NK-92 (cell line): Measurements from ENCODE around the gene ZHX3.

ENCODE experiments used
- DNase-seq: peaks from one replicate; lab custom pipeline; 2025; ENCODE audit not compliant: unreplicated experiment; lab: John Stamatoyannopoulos, UW

The ZHX3 gene

GRCh38 chr20:41173791-41174341 is 143.7 kb downstream of the ZHX3 start:
- no peak for DNase-seq

DNA sequence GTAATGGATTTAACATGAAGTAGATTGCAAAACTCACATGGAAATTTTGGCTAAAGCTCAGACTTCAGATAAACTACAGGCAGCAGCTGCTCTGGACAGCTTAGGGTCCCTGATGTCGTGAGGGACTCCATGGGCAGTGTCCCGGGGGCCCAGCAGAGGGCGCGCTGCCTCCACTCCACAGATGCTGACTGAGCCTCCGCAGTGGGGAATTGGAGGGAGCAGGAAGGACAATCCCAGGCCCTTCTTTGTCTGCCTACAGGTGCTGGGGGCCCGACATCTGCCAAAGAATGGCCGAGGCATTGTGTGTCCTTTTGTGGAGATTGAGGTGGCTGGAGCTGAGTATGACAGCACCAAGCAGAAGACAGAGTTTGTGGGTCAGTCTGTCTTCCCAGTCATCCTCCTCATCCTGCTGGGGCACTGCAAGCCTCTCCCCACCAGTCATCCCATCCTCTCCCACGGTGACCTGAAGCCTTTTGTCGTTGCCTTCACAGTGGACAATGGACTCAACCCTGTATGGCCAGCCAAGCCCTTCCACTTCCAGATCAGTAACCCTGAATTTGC is 144.3 kb downstream of the ZHX3 start:
- no peak for DNase-seq

- DNase-seq, result no peak
These were observed 145.0 kb downstream of the ZHX3 start for GRCh38 chr20:41172296-41173140.

GRCh38 chr20:41171736-41172295 is 145.7 kb downstream of the ZHX3 start:
- DNase-seq, result no peak

- no peak for DNase-seq
These were observed 147.0 kb downstream of the ZHX3 start for GRCh38 chr20:41170386-41171105.

DNA sequence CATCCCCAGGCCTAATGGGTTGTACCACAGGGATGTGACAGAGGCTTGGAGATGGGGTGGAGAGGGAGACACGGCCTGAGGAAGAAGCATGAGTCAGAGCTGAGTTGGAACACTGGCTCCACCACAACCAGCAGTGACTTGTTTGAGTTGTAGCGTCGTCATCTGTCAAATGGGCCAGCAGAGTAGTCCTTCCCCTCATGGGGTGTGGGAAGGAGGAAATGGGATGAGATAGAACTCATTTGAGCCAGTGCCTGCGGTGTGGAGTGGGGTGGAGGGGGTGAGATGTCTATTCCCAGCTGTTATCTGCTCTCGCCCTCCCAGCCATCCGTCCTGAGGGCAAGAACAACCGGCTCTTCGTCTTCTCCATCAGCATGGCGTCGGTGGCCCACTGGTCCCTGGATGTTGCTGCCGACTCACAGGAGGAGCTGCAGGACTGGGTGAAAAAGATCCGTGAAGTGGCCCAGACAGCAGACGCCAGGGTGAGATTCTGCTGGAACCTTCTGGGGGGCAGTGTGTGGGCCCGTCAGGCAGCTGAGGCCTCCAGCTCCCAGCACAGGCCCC is 147.7 kb downstream of the ZHX3 start:
- no peak for DNase-seq

- DNase-seq, result no peak
These were observed 148.3 kb downstream of the ZHX3 start for GRCh38 chr20:41169162-41169690.

- DNase-seq, result no peak
These were observed 149.0 kb downstream of the ZHX3 start for GRCh38 chr20:41168281-41169161.

DNA sequence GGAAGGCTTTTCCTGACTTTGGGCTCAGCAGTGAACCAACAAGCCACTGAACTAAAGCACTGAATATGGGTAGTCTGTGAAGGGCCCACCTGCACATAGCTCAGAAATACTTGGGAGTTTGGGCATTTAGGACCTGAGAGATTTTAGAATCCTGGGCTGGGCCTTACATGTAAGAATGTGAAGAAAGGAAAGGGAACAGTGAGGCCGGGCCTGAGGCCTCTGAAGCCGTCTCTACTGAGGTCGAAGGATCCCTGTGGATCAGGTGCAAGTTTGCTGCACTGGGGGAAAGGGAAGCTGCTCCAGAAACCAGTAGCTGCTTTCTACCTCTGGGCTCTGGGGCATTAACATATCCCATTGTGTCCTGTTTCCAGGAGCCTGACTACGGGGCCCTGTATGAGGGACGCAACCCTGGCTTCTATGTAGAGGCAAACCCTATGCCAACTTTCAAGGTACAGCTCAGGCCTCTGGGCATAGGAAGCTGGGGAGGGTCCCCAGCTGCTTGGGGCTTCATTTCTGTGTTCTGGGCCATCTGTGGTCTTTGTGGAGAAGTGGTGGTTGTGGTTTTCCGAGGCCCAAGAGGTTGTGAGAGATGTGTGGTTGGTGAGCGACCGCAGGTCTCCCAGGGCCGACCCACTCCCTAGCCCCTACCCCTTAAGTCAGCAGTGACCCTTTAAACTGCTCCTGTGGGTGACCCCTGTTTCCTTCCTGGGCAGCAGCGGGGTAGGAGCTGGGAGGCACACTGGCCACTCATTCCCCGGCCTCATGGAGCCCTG is 149.9 kb downstream of the ZHX3 start:
- no peak for DNase-seq

- DNase-seq, result no peak
These were observed 150.4 kb downstream of the ZHX3 start for GRCh38 chr20:41167118-41167470.

DNA sequence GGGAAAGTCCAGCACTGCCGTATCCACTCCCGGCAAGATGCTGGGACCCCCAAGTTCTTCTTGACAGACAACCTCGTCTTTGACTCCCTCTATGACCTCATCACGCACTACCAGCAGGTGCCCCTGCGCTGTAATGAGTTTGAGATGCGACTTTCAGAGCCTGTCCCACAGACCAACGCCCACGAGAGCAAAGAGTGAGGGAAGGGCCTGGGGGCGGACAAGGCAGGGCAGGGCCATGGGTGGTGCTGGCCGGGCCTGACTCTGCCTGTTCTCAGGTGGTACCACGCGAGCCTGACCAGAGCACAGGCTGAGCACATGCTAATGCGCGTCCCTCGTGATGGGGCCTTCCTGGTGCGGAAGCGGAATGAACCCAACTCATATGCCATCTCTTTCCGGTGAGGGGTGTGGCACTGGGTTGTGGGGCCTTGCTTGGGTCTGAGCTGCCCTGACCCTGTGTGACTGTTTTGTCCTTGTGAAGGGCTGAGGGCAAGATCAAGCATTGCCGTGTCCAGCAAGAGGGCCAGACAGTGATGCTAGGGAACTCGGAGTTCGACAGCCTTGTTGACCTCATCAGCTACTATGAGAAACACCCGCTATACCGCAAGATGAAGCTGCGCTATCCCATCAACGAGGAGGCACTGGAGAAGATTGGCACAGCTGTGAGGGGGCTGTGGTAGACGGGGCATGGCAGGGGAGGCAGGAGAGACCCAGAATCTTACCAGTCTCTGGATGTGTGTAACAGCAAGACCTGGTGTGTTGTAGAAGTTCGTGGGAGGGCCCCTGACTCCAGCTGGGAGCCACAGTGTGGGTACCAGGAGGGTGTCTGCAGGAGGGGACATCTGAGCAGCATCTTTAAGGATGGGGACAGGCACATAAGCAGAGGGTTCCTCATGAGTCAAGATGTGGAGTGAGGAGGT is 151.1 kb downstream of the ZHX3 start:
- DNase-seq, result no peak

DNA sequence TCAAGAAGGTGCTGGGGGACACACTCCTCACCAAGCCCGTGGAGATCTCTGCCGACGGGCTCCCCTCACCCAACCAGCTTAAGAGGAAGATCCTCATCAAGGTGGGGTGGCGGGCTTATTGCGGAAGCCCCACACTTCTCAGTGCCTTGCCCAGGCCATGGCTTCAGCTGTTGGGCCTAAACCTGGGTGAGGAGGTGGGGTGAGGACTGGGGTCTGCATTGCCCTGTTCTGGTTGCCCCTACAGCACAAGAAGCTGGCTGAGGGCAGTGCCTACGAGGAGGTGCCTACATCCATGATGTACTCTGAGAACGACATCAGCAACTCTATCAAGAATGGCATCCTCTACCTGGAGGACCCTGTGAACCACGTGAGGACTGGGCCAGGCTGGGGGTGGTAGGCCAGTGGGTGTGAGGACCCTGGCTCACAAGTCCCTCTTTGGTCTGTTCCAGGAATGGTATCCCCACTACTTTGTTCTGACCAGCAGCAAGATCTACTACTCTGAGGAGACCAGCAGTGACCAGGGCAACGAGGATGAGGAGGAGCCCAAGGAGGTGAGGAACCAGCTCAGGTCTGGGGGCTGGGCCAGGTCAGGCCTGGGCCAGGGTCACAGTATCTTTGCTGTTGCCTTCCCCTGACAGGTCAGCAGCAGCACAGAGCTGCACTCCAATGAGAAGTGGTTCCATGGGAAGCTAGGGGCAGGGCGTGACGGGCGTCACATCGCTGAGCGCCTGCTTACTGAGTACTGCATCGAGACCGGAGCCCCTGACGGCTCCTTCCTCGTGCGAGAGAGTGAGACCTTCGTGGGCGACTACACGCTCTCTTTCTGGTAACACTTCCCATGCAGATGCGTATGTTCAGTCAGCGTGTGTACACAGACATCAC is 152.3 kb downstream of the ZHX3 start:
- no peak for DNase-seq

DNA sequence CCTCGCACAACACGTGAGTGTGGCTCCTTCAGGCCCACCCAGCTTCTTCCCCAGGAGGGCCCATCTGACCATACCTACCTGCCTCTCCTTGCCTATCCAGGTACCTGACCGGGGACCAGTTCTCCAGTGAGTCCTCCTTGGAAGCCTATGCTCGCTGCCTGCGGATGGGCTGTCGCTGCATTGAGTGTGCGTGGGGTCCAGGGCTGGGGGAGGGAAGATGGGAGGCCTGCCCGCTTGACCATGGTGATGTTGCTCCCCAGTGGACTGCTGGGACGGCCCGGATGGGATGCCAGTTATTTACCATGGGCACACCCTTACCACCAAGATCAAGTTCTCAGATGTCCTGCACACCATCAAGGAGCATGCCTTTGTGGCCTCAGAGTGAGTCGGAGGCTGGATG is 153.7 kb downstream of the ZHX3 start:
- DNase-seq, result no peak

- no peak for DNase-seq
These were observed 155.1 kb downstream of the ZHX3 start for GRCh38 chr20:41162396-41162795.

DNA sequence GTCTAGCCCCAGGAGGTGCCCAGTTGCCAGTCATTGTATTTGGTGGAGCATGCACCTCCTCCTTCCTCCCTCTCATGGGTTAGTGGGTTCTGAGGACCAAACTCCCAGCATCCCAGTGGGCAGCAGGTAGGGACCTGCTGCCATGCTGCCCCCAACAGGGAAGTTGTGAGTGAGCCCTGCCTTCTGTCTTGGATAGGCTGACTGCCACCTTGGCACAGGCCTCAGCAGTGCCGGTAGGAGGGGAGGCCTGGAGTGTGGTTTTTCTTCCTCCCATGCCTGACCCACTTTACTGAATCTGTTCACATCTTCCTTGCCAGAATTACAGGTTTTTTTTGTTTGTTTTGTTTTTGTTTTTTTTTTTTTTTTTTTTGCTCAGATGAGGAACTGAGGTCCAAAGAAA is 155.6 kb downstream of the ZHX3 start:
- no peak for DNase-seq

DNA sequence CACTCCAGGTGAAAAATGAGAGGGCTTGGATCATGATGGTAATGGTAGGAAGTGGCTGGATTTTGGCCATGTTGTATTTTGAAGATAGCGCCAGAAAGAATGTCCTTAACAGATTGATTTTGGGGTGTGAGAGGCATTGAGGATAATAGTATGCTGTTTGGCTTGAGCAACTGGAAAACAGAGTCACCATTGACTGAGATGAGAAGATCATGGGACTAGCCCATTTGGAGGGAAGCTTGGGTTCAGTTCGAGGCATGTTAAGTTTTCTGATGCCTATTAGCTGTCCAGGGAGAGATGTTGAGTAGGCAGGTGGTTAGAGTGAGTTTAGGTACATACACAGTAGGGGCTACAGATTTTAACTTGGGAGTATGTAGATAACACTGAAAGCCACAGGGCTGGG is 156.8 kb downstream of the ZHX3 start:
- no peak for DNase-seq

DNA sequence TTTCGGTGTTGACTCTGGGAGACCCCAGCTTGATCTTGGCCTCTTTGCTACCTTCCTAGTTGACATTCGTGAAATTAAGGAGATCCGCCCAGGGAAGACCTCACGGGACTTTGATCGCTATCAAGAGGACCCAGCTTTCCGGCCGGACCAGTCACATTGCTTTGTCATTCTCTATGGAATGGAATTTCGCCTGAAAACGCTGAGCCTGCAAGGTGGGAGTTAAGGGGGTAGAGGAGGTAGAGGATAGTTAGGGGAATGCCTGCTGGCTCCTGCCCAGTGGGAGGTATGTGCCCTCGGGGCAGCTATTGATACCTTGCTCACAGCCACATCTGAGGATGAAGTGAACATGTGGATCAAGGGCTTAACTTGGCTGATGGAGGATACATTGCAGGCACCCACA is 158.0 kb downstream of the ZHX3 start:
- no peak for DNase-seq
